SK-N-SH treated with all-trans-retinoic acid at 6 μM for 48 hours (cell line): ENCODE measurements around the gene PRR29.

Experiments
- ATAC-seq: fragments of 200-7000 bp; cut with Tn5 transposase; 3 replicates; pipeline ENCODE4 v1.9.1; 2020; ENCODE audit warnings: mild to moderate bottlenecking, moderate library complexity
- ARNTL ChIP-seq: fragments of 450-650 bp; formaldehyde crosslinking; IDR thresholded peaks from 2 replicates; pipeline ENCODE4 v1.5.0; 2020; ENCODE audit warnings: low read depth, mild to moderate bottlenecking, moderate library complexity, borderline replicate concordance
- BACH2 ChIP-seq: fragments of 250-450 bp; sonication (Bioruptor Pico); IDR thresholded peaks from 2 replicates; pipeline ENCODE4 v1.9.0; 2021; ENCODE audit warnings: mild to moderate bottlenecking, borderline replicate concordance
- CREB5 ChIP-seq: fragments of 250-450 bp; sonication (Bioruptor Pico); IDR thresholded peaks from 2 replicates; pipeline ENCODE4 v1.5.1; 2020; ENCODE audit warnings: low read depth, mild to moderate bottlenecking, moderate library complexity
- CSDC2 ChIP-seq: fragments of 250-450 bp; sonication (Bioruptor Pico); IDR thresholded peaks from 2 replicates; pipeline ENCODE4 v1.5.0; 2020; ENCODE audit warnings: mild to moderate bottlenecking, moderate library complexity
- CSRNP3 ChIP-seq: fragments of 250-450 bp; sonication (Bioruptor Pico); IDR thresholded peaks from 2 replicates; pipeline ENCODE4 v1.5.1; 2021; ENCODE audit warnings: mild to moderate bottlenecking, moderate library complexity
- ESRRG ChIP-seq: fragments of 250-450 bp; sonication (Bioruptor Pico); IDR thresholded peaks from 2 replicates; pipeline ENCODE4 v1.6.1; 2021; ENCODE audit warnings: mild to moderate bottlenecking
- GLIS3 ChIP-seq: fragments of 250-450 bp; sonication (Bioruptor Pico); IDR thresholded peaks from 2 replicates; pipeline ENCODE4 v1.5.0; 2020; ENCODE audit warnings: mild to moderate bottlenecking, moderate library complexity
- ISL1 ChIP-seq: fragments of 250-450 bp; sonication (Bioruptor Pico); IDR thresholded peaks from 2 replicates; pipeline ENCODE4 v2.1.2; 2022; ENCODE audit warnings: mild to moderate bottlenecking, moderate library complexity
- PATZ1 ChIP-seq: fragments of 250-450 bp; sonication (Bioruptor Pico); IDR thresholded peaks from 2 replicates; pipeline ENCODE4 v1.8.0; 2020; ENCODE audit warnings: mild to moderate bottlenecking, moderate library complexity, borderline replicate concordance
- PPARA ChIP-seq: fragments of 250-450 bp; sonication (Bioruptor Pico); IDR thresholded peaks from 2 replicates; pipeline ENCODE4 v1.5.0; 2020; ENCODE audit warnings: mild to moderate bottlenecking, borderline replicate concordance
- RARB ChIP-seq: fragments of 250-450 bp; sonication (Bioruptor Pico); IDR thresholded peaks from 2 replicates; pipeline ENCODE4 v1.8.0; 2021; ENCODE audit warnings: mild to moderate bottlenecking, moderate library complexity
- TOX ChIP-seq: fragments of 250-450 bp; sonication (Bioruptor Pico); IDR thresholded peaks from 2 replicates; pipeline ENCODE4 v1.8.0; 2021; ENCODE audit warnings: mild to moderate bottlenecking, moderate library complexity, borderline replicate concordance
- ZC3H10 ChIP-seq: fragments of 250-450 bp; sonication (Bioruptor Pico); IDR thresholded peaks from 2 replicates; pipeline ENCODE4 v1.5.1; 2021; ENCODE audit warnings: mild to moderate bottlenecking, moderate library complexity
- ZFP3 ChIP-seq: fragments of 250-450 bp; sonication (Bioruptor Pico); IDR thresholded peaks from 2 replicates; pipeline ENCODE4 v1.5.0; 2020; ENCODE audit warnings: mild to moderate bottlenecking, moderate library complexity
- ZFP30 ChIP-seq: fragments of 450-650 bp; formaldehyde crosslinking; IDR thresholded peaks from 2 replicates; pipeline ENCODE4 v1.5.0; 2022; ENCODE audit warnings: mild to moderate bottlenecking, moderate library complexity
- ZNF70 ChIP-seq: fragments of 450-650 bp; formaldehyde crosslinking; IDR thresholded peaks from 2 replicates; pipeline ENCODE4 v1.5.0; 2020; ENCODE audit warnings: mild to moderate bottlenecking, moderate library complexity
- ZNF8 ChIP-seq: fragments of 450-650 bp; formaldehyde crosslinking; IDR thresholded peaks from 2 replicates; pipeline ENCODE4 v1.5.0; 2020; ENCODE audit warnings: mild to moderate bottlenecking, moderate library complexity

The PRR29 gene

GRCh38 chr17:63973247-63973646 is 24.9 kb upstream of the PRR29 start:
- no peak for TF ChIP-seq ARNTL (CRISPR knock-in tag)
- no peak for TF ChIP-seq BACH2 (CRISPR knock-in tag)
- no peak for TF ChIP-seq PPARA (CRISPR knock-in tag)
- TF ChIP-seq ZNF70 = no peak
- no peak for TF ChIP-seq ZFP30 (CRISPR knock-in tag)
- TF ChIP-seq GLIS3 (CRISPR knock-in tag) = no peak
- ATAC-seq = no peak

GRCh38 chr17:63973930-63974593 is 24.1 kb upstream of the PRR29 start:
- ATAC-seq = peak; percentile 65

GRCh38 chr17:63974594-63975192 is 23.5 kb upstream of the PRR29 start:
- ATAC-seq = peak; percentile 67
- TF ChIP-seq GLIS3 (CRISPR knock-in tag) = no peak
- TF ChIP-seq CREB5 (CRISPR knock-in tag) = no peak
- TF ChIP-seq CSRNP3 = no peak
- TF ChIP-seq PPARA (CRISPR knock-in tag) = no peak
- no peak for TF ChIP-seq ESRRG (CRISPR knock-in tag)
- no peak for TF ChIP-seq TOX (CRISPR knock-in tag)
- no peak for TF ChIP-seq ZC3H10 (CRISPR knock-in tag)
- TF ChIP-seq ZNF70 = no peak
- no peak for TF ChIP-seq ARNTL (CRISPR knock-in tag)
- no peak for TF ChIP-seq ZFP30 (CRISPR knock-in tag)
- no peak for TF ChIP-seq CSDC2
- TF ChIP-seq ZFP3 (CRISPR knock-in tag) = no peak
- no peak for TF ChIP-seq BACH2 (CRISPR knock-in tag)
- no peak for TF ChIP-seq RARB (CRISPR knock-in tag)
- no peak for TF ChIP-seq ISL1 (CRISPR knock-in tag)
- TF ChIP-seq ZNF8 (CRISPR knock-in tag) = no peak
- TF ChIP-seq, all 23 proteins: peak for 0

More at GRCh38 chr17:63973930-63974593, 24.1 kb upstream of the PRR29 start:
- TF ChIP-seq ZFP30 (CRISPR knock-in tag) = no peak
- no peak for TF ChIP-seq TOX (CRISPR knock-in tag)

GRCh38 chr17:63975541-63976092 is 22.5 kb upstream of the PRR29 start:
- no peak for ATAC-seq
- TF ChIP-seq RARB (CRISPR knock-in tag) (no peak), ARNTL (CRISPR knock-in tag) (no peak), CSDC2 (no peak), TOX (CRISPR knock-in tag) (no peak), PATZ1 (no peak)
- TF ChIP-seq, all 23 proteins: peak for 0

GRCh38 chr17:63976702-63977101 is 21.4 kb upstream of the PRR29 start:
- TF ChIP-seq ZC3H10 (CRISPR knock-in tag) = no peak
- TF ChIP-seq PATZ1 = no peak
- no peak for TF ChIP-seq RARB (CRISPR knock-in tag)
- no peak for TF ChIP-seq CSRNP3
- TF ChIP-seq CSDC2 = no peak
- no peak for TF ChIP-seq ISL1 (CRISPR knock-in tag)
- no peak for TF ChIP-seq TOX (CRISPR knock-in tag)
- ATAC-seq = no peak
